Measurements from ENCODE around the gene WWP2.

WWP2 gene

DNA sequence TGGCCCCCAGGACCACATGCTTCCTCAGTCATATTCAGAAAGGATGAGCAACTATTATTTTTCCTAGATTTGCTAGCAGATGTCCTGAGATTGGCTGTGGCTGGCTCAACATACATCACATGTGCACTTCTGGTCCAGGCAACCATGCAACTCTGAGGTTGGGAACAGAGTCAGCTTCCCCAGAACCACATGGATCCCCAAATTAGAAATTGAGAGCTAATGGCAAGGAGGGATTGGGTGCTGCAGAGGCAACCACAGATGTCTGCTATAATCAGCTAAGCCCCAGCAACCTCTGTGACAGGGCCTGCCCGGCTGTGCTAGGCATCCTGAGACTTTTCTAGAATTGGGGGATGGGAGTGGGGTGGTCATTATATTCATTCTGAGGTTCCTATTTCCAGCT lies 155.2 kb downstream of the WWP2 start:
- TF ChIP-seq EZH2phosphoT487 (IDR thresholded peaks at IDR 0.05; ENCODE audit: low read length): no peak
- TF ChIP-seq EZH2 (optimal IDR thresholded peaks at IDR 0.05; ENCODE audit: low read depth, low read length): no peak
- TF ChIP-seq, protein P1, sequence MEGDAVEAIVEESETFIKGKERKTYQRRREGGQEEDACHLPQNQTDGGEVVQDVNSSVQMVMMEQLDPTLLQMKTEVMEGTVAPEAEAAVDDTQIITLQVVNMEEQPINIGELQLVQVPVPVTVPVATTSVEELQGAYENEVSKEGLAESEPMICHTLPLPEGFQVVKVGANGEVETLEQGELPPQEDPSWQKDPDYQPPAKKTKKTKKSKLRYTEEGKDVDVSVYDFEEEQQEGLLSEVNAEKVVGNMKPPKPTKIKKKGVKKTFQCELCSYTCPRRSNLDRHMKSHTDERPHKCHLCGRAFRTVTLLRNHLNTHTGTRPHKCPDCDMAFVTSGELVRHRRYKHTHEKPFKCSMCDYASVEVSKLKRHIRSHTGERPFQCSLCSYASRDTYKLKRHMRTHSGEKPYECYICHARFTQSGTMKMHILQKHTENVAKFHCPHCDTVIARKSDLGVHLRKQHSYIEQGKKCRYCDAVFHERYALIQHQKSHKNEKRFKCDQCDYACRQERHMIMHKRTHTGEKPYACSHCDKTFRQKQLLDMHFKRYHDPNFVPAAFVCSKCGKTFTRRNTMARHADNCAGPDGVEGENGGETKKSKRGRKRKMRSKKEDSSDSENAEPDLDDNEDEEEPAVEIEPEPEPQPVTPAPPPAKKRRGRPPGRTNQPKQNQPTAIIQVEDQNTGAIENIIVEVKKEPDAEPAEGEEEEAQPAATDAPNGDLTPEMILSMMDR (IDR thresholded peaks at IDR 0.05; ENCODE audit: low read length): no peak
- no peak for DNase-seq
- H3K9me2 ChIP-seq (replicated peaks; ENCODE audit: insufficient read depth, low read length): no peaks in the 10 kb centered on the region
- no peak overlapping the region for H3K9ac ChIP-seq (ENCODE audit: low read length)
- H3K9me3 ChIP-seq (replicated peaks; ENCODE audit: insufficient read depth, low read length): no peaks in the 10 kb centered on the region
- no peaks in the 10 kb centered on the region for H3K4me1 ChIP-seq (ENCODE audit: low read length)
- no peak overlapping the region for H3K27ac ChIP-seq (ENCODE audit: low read length)
- H3K27me3 ChIP-seq (replicated peaks; ENCODE audit: insufficient read depth, low read length): no peaks in the 10 kb centered on the region
- H3K4me3 ChIP-seq (ENCODE audit: low read length): no peak overlapping the region
- no peak overlapping the region for H2AFZ ChIP-seq (ENCODE audit: low read length)
- H3K79me2 ChIP-seq (ENCODE audit: low read length): no peaks in the 10 kb centered on the region
- H3K4me2 ChIP-seq (ENCODE audit: low read depth, low read length): no peak overlapping the region
- H4K20me1 ChIP-seq (ENCODE audit: insufficient read depth, low read length): no peaks in the 10 kb centered on the region
- H3F3A ChIP-seq (ENCODE audit: insufficient read depth, low read length): no peaks in the 10 kb centered on the region
- no peaks in the 10 kb centered on the region for H3K36me3 ChIP-seq (replicated peaks; ENCODE audit: insufficient read depth, low read length)

DNA sequence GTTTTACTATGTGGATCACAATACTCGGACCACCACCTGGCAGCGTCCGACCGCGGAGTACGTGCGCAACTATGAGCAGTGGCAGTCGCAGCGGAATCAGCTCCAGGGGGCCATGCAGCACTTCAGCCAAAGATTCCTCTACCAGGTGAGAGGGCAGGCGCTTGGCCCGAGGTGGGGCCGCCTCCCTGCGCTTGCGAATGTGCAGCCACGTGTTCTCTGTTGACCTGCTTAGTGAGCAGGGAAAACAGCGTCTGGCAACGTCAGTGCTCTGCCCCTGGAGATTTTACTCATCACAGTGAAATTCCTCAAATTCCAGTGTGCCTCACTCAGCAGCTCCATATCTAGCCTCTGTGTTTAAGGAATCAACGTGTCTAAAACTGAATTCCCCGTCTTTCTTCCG lies 155.6 kb downstream of the WWP2 start:
- Histone ChIP-seq H2AFZ (ENCODE audit: low read length) (no peak overlapping the region), H3F3A (ENCODE audit: insufficient read depth, low read length) (no peaks in the 10 kb centered on the region), H3K4me1 (ENCODE audit: low read length) (no peaks in the 10 kb centered on the region), H3K27ac (ENCODE audit: low read length) (no peak overlapping the region), H3K9ac (ENCODE audit: low read length) (no peak overlapping the region), H3K9me2 (replicated peaks; ENCODE audit: insufficient read depth, low read length) (no peaks in the 10 kb centered on the region), H3K4me3 (ENCODE audit: low read length) (no peak overlapping the region), H3K79me2 (ENCODE audit: low read length) (no peaks in the 10 kb centered on the region), H3K36me3 (replicated peaks; ENCODE audit: insufficient read depth, low read length) (no peaks in the 10 kb centered on the region), H3K9me3 (replicated peaks; ENCODE audit: insufficient read depth, low read length) (no peaks in the 10 kb centered on the region), H3K4me2 (ENCODE audit: low read depth, low read length) (no peak overlapping the region), H3K27me3 (replicated peaks; ENCODE audit: insufficient read depth, low read length) (no peaks in the 10 kb centered on the region), H4K20me1 (ENCODE audit: insufficient read depth, low read length) (no peaks in the 10 kb centered on the region)
- TF ChIP-seq EZH2 (optimal IDR thresholded peaks at IDR 0.05; ENCODE audit: low read depth, low read length) (no peak), EZH2phosphoT487 (IDR thresholded peaks at IDR 0.05; ENCODE audit: low read length) (no peak)
- TF ChIP-seq, protein P1 (IDR thresholded peaks at IDR 0.05; ENCODE audit: low read length): no peak
- no peak for DNase-seq

DNA sequence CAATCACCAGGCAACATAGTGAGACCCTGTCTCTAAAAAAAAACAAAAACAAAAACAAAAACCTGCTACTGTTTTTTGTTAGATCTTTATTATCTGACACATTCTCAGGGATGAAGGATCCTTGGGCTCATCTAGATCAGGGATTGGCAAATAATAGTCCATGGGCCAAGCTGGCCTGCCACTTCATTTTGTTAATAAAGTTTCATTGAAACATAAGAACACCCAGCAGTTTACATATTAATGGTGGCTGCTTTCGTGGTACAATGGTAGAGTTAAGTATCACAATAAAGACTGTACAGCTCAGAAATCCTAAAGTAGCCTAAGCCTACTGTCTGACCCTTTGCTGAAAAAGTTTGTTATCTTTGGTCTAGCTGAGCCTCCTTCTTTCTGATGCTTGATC lies 156.1 kb downstream of the WWP2 start:
- no peaks in the 10 kb centered on the region for H3K36me3 ChIP-seq (replicated peaks; ENCODE audit: insufficient read depth, low read length)
- H3K79me2 ChIP-seq (ENCODE audit: low read length): no peaks in the 10 kb centered on the region
- TF ChIP-seq, protein P1 (IDR thresholded peaks at IDR 0.05; ENCODE audit: low read length): no peak
- TF ChIP-seq EZH2phosphoT487 (IDR thresholded peaks at IDR 0.05; ENCODE audit: low read length): no peak
- TF ChIP-seq EZH2 (optimal IDR thresholded peaks at IDR 0.05; ENCODE audit: low read depth, low read length): no peak
- H3K4me1 ChIP-seq (ENCODE audit: low read length): no peaks in the 10 kb centered on the region
- no peaks in the 10 kb centered on the region for H3K9me3 ChIP-seq (replicated peaks; ENCODE audit: insufficient read depth, low read length)
- H4K20me1 ChIP-seq (ENCODE audit: insufficient read depth, low read length): no peaks in the 10 kb centered on the region
- no peak overlapping the region for H3K27ac ChIP-seq (ENCODE audit: low read length)
- no peaks in the 10 kb centered on the region for H3F3A ChIP-seq (ENCODE audit: insufficient read depth, low read length)
- no peak overlapping the region for H3K4me3 ChIP-seq (ENCODE audit: low read length)
- no peaks in the 10 kb centered on the region for H3K9me2 ChIP-seq (replicated peaks; ENCODE audit: insufficient read depth, low read length)
- no peak overlapping the region for H2AFZ ChIP-seq (ENCODE audit: low read length)
- H3K4me2 ChIP-seq (ENCODE audit: low read depth, low read length): no peak overlapping the region
- H3K27me3 ChIP-seq (replicated peaks; ENCODE audit: insufficient read depth, low read length): no peaks in the 10 kb centered on the region
- no peak for DNase-seq
- no peak overlapping the region for H3K9ac ChIP-seq (ENCODE audit: low read length)

Data from MM.1S (cell line).